Cardiac muscle cell (in vitro differentiated cells and primary cell): ENCODE data around the gene CFAP73. TPM values are rescaled to one million over a fixed set of nuclear protein-coding genes. Genes with fewer than 3 reads are reported as not detected.
A peak's percentile ranks its signal among the peaks of the same experiment; 100 is the strongest.

Source experiments
- DNase-seq, 2 donors: peaks; one replicate each; pipeline versions ENCODE4 v3.0.0 to v3.0.0-alpha.2; 2010 to 2017; ENCODE audit warnings: low read depth in 1 of 2, low spot score in 1 of 2
- H3K27ac ChIP-seq: fragments of 200-600 bp; sonication (generic); 2 replicates; pipeline ENCODE4 v1.5.1; 2016
- H3K27me3 ChIP-seq: fragments of 200-600 bp; sonication (generic); 2 replicates; pipeline ENCODE4 v1.6.0; 2016; ENCODE audit warnings: control low read depth
- H3K36me3 ChIP-seq: fragments of 200-600 bp; sonication (generic); 2 replicates; pipeline ENCODE4 v1.5.1; 2016; ENCODE audit warnings: control low read depth
- H3K4me1 ChIP-seq: fragments of 200-600 bp; sonication (generic); 2 replicates; pipeline ENCODE4 v1.8.1; 2017; ENCODE audit warnings: low read depth, mild to moderate bottlenecking, mixed run types
- H3K4me3 ChIP-seq: fragments of 200-600 bp; sonication (generic); 2 replicates; pipeline ENCODE4 v1.5.1; 2016; ENCODE audit warnings: mild to moderate bottlenecking
- H3K9me3 ChIP-seq: fragments of 200-600 bp; sonication (generic); 2 replicates; pipeline ENCODE4 v1.5.1; 2017; ENCODE audit warnings: low read depth, mild to moderate bottlenecking, control low read depth
- polyA plus RNA-seq: library from polyadenylated mRNA; unstranded; fragments of >200 nt; fragmentation: Nextera tagmentation; extraction: Ambion mirVana; gene quantifications from 2 replicates; pipeline ENCODE4 v1.2.1, GENCODE V29; 2016
- total RNA-seq: library from RNA; depleted of rRNA; stranded (reverse); fragments of >200 nt; gene quantifications from 2 replicates; pipeline ENCODE4 v1.2.3, GENCODE V29; 2016
- TF ChIP-seq, protein P1 (sequence below): IDR thresholded peaks from 2 replicates; pipeline ENCODE4 v1.5.1; 2012; ENCODE audit warnings: low read depth, mild to moderate bottlenecking, low read length

The CFAP73 gene
- total and polyA plus RNA-seq, 2 experiments from 2014 or later, result not detected

DNA sequence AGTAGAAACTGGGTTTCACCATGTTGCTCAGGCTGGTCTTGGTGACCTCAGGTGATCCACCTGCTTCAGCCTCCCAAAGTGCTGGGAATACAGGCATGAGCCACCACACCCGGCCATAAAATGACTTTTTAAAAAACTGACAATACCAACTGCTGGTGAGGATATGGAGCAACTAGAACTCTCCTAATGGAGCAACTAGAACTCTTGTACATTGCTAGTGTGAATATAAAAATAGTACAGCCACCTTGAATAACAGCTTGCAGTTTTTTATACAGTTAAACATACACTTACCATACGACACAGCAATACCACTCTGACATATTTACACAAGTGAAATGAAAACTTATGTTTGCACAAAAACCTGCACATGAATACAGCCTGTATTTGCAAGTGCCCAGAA lies 2.5 kb upstream of the CFAP73 start:
- TF ChIP-seq, protein P1, sequence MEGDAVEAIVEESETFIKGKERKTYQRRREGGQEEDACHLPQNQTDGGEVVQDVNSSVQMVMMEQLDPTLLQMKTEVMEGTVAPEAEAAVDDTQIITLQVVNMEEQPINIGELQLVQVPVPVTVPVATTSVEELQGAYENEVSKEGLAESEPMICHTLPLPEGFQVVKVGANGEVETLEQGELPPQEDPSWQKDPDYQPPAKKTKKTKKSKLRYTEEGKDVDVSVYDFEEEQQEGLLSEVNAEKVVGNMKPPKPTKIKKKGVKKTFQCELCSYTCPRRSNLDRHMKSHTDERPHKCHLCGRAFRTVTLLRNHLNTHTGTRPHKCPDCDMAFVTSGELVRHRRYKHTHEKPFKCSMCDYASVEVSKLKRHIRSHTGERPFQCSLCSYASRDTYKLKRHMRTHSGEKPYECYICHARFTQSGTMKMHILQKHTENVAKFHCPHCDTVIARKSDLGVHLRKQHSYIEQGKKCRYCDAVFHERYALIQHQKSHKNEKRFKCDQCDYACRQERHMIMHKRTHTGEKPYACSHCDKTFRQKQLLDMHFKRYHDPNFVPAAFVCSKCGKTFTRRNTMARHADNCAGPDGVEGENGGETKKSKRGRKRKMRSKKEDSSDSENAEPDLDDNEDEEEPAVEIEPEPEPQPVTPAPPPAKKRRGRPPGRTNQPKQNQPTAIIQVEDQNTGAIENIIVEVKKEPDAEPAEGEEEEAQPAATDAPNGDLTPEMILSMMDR, result no peak
- DNase-seq, result no peak
- Histone ChIP-seq H3K36me3 (no peaks in the 10 kb centered on the region), H3K4me3 (no peak overlapping the region), H3K27ac (no peak overlapping the region), H3K9me3 (no peaks in the 10 kb centered on the region), H3K27me3 (peaks cover 10% of the 10 kb centered on the region), H3K4me1 (no peaks in the 10 kb centered on the region)

DNA sequence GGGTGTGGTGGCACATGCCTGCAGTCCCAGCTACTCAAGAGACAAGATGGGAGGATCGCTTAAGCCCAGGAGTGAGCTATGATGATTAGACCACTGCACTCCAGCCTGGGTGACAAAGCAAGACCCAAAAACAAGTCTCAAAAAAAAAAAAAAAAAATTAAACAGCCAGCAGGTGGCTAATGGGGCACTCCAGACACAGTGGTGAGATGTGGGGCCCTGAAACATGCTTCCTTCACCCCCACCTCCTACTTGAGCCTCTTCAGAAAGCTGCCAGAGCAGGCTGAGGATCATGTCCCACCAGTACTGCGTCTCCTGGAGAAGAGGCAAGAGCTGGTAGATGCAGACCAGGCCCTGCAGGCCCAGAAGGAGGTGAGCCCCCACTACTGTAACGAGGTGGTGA lies 2.1 kb downstream of the CFAP73 start:
- H3K27me3 ChIP-seq, result peaks cover 56% of the 10 kb centered on the region
- no peak for DNase-seq

DNA sequence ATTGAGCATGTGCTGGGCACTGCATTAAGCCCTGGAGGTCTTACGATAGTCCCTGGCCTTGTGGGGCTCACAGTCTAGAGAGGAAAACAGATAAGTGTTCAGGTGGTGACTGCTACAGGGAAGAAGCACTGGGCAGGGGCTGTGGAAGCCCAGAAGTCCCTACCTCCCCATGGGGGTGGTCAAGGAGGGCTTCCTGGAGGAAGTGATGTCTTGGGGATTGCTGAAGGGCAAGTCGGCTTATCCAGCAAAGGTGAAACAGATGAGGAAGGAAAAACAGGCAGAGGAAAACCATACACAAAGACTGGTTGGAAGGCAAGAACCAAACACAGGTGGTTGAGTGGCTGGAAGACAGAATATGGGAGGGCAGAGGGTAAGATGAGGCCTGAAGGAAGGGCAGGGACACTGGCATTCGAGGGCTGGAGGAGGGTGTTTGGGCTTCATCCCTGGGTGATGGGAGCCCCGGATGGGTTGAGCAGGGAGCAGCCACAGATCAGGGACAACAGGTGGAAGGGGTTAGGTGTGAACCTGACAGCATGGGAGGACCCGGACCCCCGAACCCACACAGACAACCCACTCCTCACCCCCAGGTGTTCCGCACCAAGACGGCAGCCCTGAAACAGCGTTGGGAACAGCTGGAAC lies 2.8 kb downstream of the CFAP73 start:
- no peaks in the 10 kb centered on the region for H3K36me3 ChIP-seq
- H3K9me3 ChIP-seq, result no peaks in the 10 kb centered on the region
- H3K27ac ChIP-seq, result no peak overlapping the region
- H3K4me3 ChIP-seq, result peak overlapping the region; percentile 28
- TF ChIP-seq, protein P1, result no peak
- no peaks in the 10 kb centered on the region for H3K4me1 ChIP-seq
- H3K27me3 ChIP-seq, result peaks cover 59% of the 10 kb centered on the region
- DNase-seq, result no peak

More for the DNA sequence above, 2.1 kb downstream of the CFAP73 start:
- no peak overlapping the region for H3K4me3 ChIP-seq
- no peak overlapping the region for H3K27ac ChIP-seq
- no peaks in the 10 kb centered on the region for H3K36me3 ChIP-seq
- H3K4me1 ChIP-seq, result no peaks in the 10 kb centered on the region
- TF ChIP-seq, protein P1, result no peak
- H3K9me3 ChIP-seq, result no peaks in the 10 kb centered on the region

DNA sequence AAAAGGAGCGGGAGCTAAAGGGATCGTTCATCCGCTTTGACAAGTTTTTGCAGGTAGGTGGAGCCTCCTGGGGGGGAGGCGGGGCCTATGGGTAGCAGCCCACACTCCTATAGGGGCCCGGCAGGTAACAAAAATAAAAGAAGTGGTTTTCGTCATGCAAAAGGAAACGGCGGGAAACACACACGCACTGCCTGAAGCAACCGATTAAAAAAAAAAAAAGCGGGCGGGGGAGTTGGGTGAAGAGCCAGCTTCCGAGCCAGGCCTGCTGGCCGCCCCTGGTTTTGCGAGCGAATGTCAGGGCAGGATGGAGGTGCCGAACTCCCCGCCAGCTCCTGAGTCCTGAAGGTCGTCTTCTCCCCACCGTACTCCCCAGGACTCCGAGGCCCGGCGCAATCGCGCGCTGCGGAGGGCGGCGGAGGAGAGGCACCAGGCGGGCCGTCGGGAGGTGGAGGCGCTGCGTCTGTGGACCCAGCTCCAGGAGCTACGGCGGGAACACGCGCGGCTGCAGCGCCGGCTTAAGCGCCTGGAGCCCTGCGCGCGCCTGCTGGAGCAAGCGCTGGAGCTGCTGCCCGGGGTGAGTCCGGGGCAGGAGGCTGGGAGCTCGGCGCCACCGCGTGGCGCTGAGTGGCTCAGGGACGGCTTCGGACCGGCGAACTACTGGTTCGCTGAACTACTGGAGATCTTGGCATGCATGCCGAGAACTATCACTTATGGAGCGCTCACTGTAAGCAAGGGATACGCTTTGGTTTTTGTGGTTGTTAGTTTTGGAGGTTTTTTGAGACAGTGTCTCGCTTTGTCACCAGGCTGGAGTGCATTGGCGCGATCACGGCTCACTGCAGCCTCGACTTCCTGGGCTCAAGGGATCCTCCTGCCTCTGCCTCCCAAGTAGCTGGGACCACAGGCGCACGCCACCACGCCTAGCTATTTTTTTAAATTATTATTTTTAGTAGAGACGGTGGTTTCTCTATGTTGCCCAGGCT lies 3.6 kb downstream of the CFAP73 start:
- H3K27ac ChIP-seq, result no peak overlapping the region
- H3K36me3 ChIP-seq, result no peaks in the 10 kb centered on the region
- H3K4me1 ChIP-seq, result no peaks in the 10 kb centered on the region
- H3K9me3 ChIP-seq, result no peaks in the 10 kb centered on the region
- TF ChIP-seq, protein P1, result peak; percentile 54
- peak; percentile 75 to 84 for DNase-seq
- peaks cover 59% of the 10 kb centered on the region for H3K27me3 ChIP-seq
- H3K4me3 ChIP-seq, result peak overlapping the region; percentile 28

DNA sequence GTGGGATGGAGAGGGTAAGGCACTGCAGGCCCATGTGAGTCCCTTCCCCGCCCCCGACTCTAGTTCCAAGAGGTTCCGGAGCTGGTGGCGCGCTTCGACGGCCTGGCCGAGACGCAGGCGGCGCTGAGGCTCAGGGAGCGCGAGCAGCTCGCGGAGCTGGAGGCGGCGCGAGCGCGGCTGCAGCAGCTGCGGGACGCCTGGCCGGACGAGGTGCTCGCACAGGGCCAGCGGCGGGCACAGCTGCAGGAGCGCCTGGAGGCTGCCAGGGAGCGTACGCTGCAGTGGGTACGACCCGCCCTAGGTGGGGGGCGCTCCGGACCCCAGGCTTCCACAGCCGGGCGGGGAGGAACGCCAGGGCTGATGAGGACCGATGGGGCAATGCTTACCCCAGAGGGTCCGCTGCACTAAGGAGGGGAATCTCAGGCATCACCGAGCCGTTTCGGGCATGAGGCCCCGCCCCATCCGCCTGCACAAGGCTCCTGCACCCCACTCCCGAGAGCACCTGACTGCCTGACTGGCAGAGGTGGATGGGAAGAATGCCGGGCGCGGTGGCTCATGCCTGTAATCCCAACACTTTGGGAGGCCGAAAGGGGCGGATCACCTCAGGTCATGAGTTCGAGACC lies 4.9 kb downstream of the CFAP73 start:
- TF ChIP-seq, protein P1, result no peak
- H3K9me3 ChIP-seq, result no peaks in the 10 kb centered on the region
- peak; percentile 44 to 75 for DNase-seq

More for the DNA sequence above, 4.9 kb downstream of the CFAP73 start:
- Histone ChIP-seq H3K36me3 (peaks cover 6% of the 10 kb centered on the region), H3K4me1 (no peaks in the 10 kb centered on the region), H3K27ac (no peak overlapping the region), H3K4me3 (peak overlapping the region; percentile 10), H3K27me3 (peaks cover 59% of the 10 kb centered on the region)
